ENCODE results near the gene MYO5B. TPM values are rescaled to one million over a fixed set of nuclear protein-coding genes. Genes with fewer than 3 reads are reported as not detected.
A peak's percentile ranks its signal among the peaks of the same experiment; 100 is the strongest.

Gene MYO5B
- polyA plus RNA-seq, 1 experiment, result 0.18 TPM

DNA sequence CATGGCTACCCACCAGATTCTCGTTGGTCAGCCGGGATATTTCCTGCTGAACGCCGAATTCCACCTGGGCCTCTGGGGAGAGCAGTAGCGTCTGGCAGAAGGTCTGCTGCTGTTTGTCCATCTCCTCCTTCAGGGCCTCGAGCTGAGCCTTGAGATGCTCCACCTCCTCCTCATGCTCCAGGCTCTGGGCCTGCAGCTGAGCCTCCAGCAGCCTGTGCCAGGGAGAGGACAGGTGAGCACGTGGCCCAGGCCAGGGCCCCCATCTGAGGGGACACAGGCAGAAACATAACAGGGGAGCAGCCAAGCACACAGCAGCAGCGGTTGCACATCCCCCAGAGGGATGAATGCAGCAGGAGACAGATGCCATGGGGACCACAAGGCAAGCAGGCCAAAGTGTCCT lies 341.5 kb downstream of the MYO5B start:
- H3K4me3 ChIP-seq (ENCODE audit: low read depth, low read length), result no peak overlapping the region
- H3K36me3 ChIP-seq (ENCODE audit: control insufficient read depth, insufficient read depth, low read length), result no peaks in the 10 kb centered on the region
- TF ChIP-seq, protein P1, sequence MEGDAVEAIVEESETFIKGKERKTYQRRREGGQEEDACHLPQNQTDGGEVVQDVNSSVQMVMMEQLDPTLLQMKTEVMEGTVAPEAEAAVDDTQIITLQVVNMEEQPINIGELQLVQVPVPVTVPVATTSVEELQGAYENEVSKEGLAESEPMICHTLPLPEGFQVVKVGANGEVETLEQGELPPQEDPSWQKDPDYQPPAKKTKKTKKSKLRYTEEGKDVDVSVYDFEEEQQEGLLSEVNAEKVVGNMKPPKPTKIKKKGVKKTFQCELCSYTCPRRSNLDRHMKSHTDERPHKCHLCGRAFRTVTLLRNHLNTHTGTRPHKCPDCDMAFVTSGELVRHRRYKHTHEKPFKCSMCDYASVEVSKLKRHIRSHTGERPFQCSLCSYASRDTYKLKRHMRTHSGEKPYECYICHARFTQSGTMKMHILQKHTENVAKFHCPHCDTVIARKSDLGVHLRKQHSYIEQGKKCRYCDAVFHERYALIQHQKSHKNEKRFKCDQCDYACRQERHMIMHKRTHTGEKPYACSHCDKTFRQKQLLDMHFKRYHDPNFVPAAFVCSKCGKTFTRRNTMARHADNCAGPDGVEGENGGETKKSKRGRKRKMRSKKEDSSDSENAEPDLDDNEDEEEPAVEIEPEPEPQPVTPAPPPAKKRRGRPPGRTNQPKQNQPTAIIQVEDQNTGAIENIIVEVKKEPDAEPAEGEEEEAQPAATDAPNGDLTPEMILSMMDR (IDR thresholded peaks at IDR 0.05; ENCODE audit: insufficient read depth, low read depth, low read length), result no peak
- ChIA-PET POLR2A (no interaction called here), CTCF (interaction anchor here (1.0 to 13.2 kb wide), 3 partner anchors 210 to 344 kb away, joined by 4 to 258 read pairs (median 159); partner anchors contain the start of gene LIPG)
- peaks cover 6% of the 10 kb centered on the region; the same call in 1 of the 2 replicates for H3K27me3 ChIP-seq (ENCODE audit: control insufficient read depth, insufficient read depth, low read length)
- DNase-seq (ENCODE audit: low read depth), result no peak

DNA sequence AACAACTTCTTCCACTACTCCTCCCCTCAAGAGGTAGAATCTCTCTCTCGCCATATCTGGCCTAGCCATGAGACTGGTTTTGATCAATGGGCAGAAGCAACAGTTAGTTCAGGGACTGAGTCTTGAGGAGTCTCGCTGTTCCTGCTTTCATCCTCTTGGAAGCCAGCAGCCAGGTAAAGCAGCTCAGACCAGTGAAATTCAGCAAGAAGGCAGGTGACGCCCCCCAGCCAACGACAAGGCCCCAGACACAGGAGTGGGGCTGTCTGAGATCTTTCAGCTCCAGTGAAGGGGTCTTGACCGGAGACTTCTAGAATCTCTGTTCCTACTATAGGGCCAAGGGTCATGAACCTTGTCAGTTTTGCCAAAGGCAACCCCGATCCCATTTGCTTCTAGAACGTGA lies 341.9 kb downstream of the MYO5B start:
- peaks cover 6% of the 10 kb centered on the region; the same call in 1 of the 2 replicates for H3K27me3 ChIP-seq (ENCODE audit: control insufficient read depth, insufficient read depth, low read length)
- POLR2A ChIA-PET, result no interaction called here
- H3K4me3 ChIP-seq (ENCODE audit: low read depth, low read length), result no peak overlapping the region
- TF ChIP-seq, protein P1 (IDR thresholded peaks at IDR 0.05; ENCODE audit: insufficient read depth, low read depth, low read length), result no peak
- H3K36me3 ChIP-seq (ENCODE audit: control insufficient read depth, insufficient read depth, low read length), result no peaks in the 10 kb centered on the region
- no peak for DNase-seq (ENCODE audit: low read depth)
- CTCF ChIA-PET, result interaction anchor here (2.4 to 13.2 kb wide), 2 partner anchors 293 to 342 kb away, joined by 12 to 159 read pairs; partner anchors contain the start of gene LIPG

GRCh38 chr18:49851624-49852023 lies 343.3 kb downstream of the MYO5B start:
- no peak for DNase-seq (ENCODE audit: low read depth)
- peaks cover 6% of the 10 kb centered on the region; the same call in 1 of the 2 replicates for H3K27me3 ChIP-seq (ENCODE audit: control insufficient read depth, insufficient read depth, low read length)
- H3K36me3 ChIP-seq (ENCODE audit: control insufficient read depth, insufficient read depth, low read length), result no peaks in the 10 kb centered on the region
- CTCF ChIA-PET, result interaction anchor here (2.4 to 13.2 kb wide), 3 partner anchors 8 to 341 kb away, joined by 12 to 159 read pairs (median 76); partner anchors contain the start of gene LIPG
- TF ChIP-seq, protein P1 (IDR thresholded peaks at IDR 0.05; ENCODE audit: insufficient read depth, low read depth, low read length), result no peak
- H3K4me3 ChIP-seq (ENCODE audit: low read depth, low read length), result no peak overlapping the region
- POLR2A ChIA-PET, result no interaction called here

DNA sequence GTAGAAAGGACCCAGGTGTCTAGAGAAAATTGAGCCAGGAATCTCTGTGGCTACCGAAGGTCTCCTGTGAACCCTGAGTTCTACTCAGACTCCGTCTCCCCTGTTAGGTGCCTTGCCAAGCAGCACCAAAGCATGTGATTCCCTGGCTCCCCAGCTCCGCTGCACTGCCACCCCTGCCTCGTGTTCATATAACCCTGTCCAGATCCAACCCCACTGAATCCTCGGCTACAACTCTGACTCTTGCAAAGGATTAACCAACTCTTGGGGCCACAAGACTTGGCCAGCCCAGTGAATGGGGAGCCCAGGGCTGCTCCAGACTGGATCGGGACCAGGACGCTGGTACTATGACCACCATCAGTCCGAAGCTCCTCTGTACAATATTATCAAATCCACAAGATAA lies 344.3 kb downstream of the MYO5B start:
- TF ChIP-seq, protein P1 (IDR thresholded peaks at IDR 0.05; ENCODE audit: insufficient read depth, low read depth, low read length), result no peak
- peaks cover 4% of the 10 kb centered on the region; the same call in 1 of the 2 replicates for H3K27me3 ChIP-seq (ENCODE audit: control insufficient read depth, insufficient read depth, low read length)
- ChIA-PET CTCF (interaction anchor here (2.4 to 13.2 kb wide), 4 partner anchors 9 to 340 kb away, joined by 8 to 159 read pairs (median 44); partner anchors contain the start of gene LIPG), POLR2A (no interaction called here)
- no peaks in the 10 kb centered on the region for H3K36me3 ChIP-seq (ENCODE audit: control insufficient read depth, insufficient read depth, low read length)
- no peak for DNase-seq (ENCODE audit: low read depth)
- H3K4me3 ChIP-seq (ENCODE audit: low read depth, low read length), result no peak overlapping the region

- ChIA-PET CTCF (interaction anchor here (1.6 to 9.4 kb wide), 3 partner anchors 10 to 290 kb away, joined by 5 to 76 read pairs (median 8); no protein-coding TSS in a partner anchor), POLR2A (no interaction called here)
- H3K36me3 ChIP-seq (ENCODE audit: control insufficient read depth, insufficient read depth, low read length), result no peaks in the 10 kb centered on the region
- 0 out of 2 replicates have a peak, but pooled peaks cover 2% of the 10 kb centered on the region for H3K27me3 ChIP-seq (ENCODE audit: control insufficient read depth, insufficient read depth, low read length)
- H3K4me3 ChIP-seq (ENCODE audit: low read depth, low read length), result no peak overlapping the region
- DNase-seq (ENCODE audit: low read depth), result peak; percentile 66
- TF ChIP-seq, protein P1 (IDR thresholded peaks at IDR 0.05; ENCODE audit: insufficient read depth, low read depth, low read length), result no peak
Observed at GRCh38 chr18:49849331-49850217, 345.4 kb downstream of the MYO5B start.
